ENCODE results near the gene KRT80.

Gene KRT80

DNA sequence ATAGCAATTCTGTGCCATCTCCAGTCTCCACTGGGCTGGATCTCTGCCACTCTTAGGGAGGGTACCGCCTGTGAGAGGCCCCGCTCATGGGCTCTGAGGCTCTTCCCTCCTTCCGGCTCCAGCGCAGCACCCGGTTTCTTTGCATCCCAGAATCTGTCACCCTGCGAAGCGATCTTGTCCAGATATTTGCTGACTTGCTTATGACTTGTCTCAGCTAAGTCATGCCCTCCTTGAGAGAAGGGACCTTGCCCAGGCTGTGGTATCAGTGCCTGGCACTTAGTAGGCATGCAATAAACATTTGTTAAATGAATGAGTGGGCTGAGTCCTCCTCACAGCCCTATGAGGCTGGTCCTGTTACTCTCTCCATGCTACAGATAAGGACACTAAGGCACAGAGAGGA, 13.4 kb downstream of the KRT80 start:
- no peak overlapping the region for H3K27ac ChIP-seq (ENCODE audit: low read length)
- no peaks in the 10 kb centered on the region for H3K27me3 ChIP-seq (ENCODE audit: control insufficient read depth, insufficient read depth, low read length)
- H3K4me3 ChIP-seq (ENCODE audit: low read length), result no peak overlapping the region
- no peaks in the 10 kb centered on the region for H3K36me3 ChIP-seq (ENCODE audit: control insufficient read depth, insufficient read depth, low read length)
- WGBS (ENCODE audit: insufficient coverage, insufficient read length), result no CpG with 5 or more reads among the region's 7 CpGs
- no peak for DNase-seq (ENCODE audit: low read depth, low spot score)
- peaks cover 5% of the 10 kb centered on the region for H3K4me1 ChIP-seq (ENCODE audit: control insufficient read depth, insufficient read depth, low read length)
- no peaks in the 10 kb centered on the region for H3K9me3 ChIP-seq (ENCODE audit: control insufficient read depth, insufficient read depth, low read length)

DNA sequence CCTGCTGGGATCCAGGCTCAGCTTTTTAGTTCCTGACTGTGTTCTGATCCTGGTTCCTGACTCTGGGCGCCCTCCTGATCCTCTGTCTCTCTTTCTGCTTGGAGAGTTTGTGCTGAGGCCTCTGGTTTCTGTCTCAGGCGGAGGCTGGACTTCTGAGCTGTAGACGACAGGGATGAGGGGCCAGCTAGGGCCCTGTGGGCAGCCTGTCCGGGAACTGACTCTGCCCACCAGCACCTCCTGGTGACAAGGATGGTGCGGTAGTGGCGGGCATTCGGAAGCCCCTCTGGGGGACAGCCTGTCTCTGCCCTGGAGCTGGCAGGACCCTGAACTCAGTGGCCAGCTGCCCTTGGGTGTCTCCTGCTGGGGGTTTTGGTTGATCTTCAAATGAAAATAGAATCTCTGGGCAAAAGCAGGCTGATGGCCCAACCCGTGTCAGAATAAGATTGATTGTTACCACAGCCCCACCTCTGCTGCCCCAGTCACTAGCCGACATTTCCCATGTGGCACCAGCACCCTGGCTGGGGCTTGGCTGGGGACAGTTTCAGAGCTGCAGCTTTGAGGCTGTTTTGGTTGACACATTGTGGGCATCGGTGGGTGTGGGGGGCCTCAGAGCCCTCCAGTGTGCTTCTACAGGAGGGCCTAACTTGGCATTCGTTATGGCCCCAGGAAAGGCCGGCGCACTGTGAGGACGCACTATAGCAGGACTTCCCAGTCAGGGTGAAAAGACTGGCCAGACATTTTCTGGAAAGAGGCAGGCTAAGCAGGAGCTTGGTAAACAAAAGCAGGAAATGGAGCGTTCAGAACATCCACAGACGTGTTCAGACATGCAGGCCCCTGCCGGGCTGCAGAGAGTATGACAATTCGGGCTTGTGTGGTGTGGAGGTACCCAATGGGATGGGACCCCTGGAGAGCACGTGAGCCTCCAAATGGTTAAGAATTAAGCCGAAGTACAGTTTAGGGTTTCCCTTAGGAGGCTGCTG, 16.2 kb downstream of the KRT80 start:
- no peaks in the 10 kb centered on the region; the same call in 1 of the 2 replicates for H3K4me1 ChIP-seq (ENCODE audit: control insufficient read depth, insufficient read depth, low read length)
- WGBS (ENCODE audit: insufficient coverage, insufficient read length), result no CpG with 5 or more reads among the region's 20 CpGs
- no peaks in the 10 kb centered on the region for H3K36me3 ChIP-seq (ENCODE audit: control insufficient read depth, insufficient read depth, low read length)
- H3K27ac ChIP-seq (ENCODE audit: low read length), result no peak overlapping the region
- H3K27me3 ChIP-seq (ENCODE audit: control insufficient read depth, insufficient read depth, low read length), result no peaks in the 10 kb centered on the region
- no peaks in the 10 kb centered on the region for H3K9me3 ChIP-seq (ENCODE audit: control insufficient read depth, insufficient read depth, low read length)
- DNase-seq (ENCODE audit: low read depth, low spot score), result no peak
- no peak overlapping the region for H3K4me3 ChIP-seq (ENCODE audit: low read length)

DNA sequence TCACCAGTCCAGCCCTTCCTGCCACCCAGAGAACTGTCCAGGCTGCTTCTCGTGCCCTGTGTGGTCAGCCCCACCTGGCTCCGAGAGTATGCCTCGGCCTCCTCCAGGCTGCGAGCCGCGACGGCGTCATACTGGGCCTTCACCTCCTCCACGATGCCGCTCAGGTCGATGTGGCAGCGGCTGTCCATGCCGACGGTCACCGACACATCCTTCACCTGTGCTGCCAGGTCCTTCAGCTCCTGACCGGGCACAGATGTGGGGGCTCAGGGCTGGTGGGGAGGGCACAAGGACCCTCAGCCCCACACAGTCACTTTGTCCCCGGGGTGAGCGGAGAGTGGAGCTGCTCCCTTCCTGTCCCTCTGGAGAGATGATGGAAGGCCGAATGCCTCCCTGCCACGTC, 18.3 kb downstream of the KRT80 start:
- no CpG with 5 or more reads among the region's 20 CpGs for WGBS (ENCODE audit: insufficient coverage, insufficient read length)
- H3K9me3 ChIP-seq (ENCODE audit: control insufficient read depth, insufficient read depth, low read length), result no peaks in the 10 kb centered on the region

DNA sequence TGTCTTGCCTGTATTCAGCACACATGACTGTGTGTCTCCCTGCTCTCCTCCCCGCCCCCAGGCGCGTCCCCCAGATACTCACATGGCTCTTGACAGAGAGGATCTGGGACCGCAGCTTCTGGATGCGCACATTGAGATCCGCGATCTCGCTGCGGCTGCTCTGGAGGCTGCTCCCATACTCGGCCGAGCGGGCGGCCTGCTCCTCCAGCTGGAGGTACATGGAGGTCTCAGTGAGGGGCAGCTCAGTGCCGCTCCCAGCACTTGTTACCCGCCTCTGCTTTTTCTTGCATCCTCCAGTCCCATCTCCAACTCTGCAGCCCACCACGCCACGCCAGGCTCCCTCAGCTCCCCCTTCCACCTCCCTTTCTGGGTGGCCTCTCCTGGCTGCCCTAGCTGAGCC, 18.9 kb downstream of the KRT80 start:
- no CpG with 5 or more reads among the region's 17 CpGs for WGBS (ENCODE audit: insufficient coverage, insufficient read length)
- H3K27me3 ChIP-seq (ENCODE audit: control insufficient read depth, insufficient read depth, low read length), result no peaks in the 10 kb centered on the region
- DNase-seq (ENCODE audit: low read depth, low spot score), result no peak
- H3K36me3 ChIP-seq (ENCODE audit: control insufficient read depth, insufficient read depth, low read length), result no peaks in the 10 kb centered on the region
- H3K4me1 ChIP-seq (ENCODE audit: control insufficient read depth, insufficient read depth, low read length), result no peaks in the 10 kb centered on the region
- H3K9me3 ChIP-seq (ENCODE audit: control insufficient read depth, insufficient read depth, low read length), result no peaks in the 10 kb centered on the region
- H3K4me3 ChIP-seq (ENCODE audit: low read length), result no peak overlapping the region
- no peak overlapping the region for H3K27ac ChIP-seq (ENCODE audit: low read length)

More for the DNA sequence above, 18.3 kb downstream of the KRT80 start:
- DNase-seq (ENCODE audit: low read depth, low spot score), result no peak
- Histone ChIP-seq H3K36me3 (ENCODE audit: control insufficient read depth, insufficient read depth, low read length) (no peaks in the 10 kb centered on the region), H3K4me1 (ENCODE audit: control insufficient read depth, insufficient read depth, low read length) (no peaks in the 10 kb centered on the region), H3K4me3 (ENCODE audit: low read length) (no peak overlapping the region), H3K27ac (ENCODE audit: low read length) (no peak overlapping the region), H3K27me3 (ENCODE audit: control insufficient read depth, insufficient read depth, low read length) (no peaks in the 10 kb centered on the region)

DNA sequence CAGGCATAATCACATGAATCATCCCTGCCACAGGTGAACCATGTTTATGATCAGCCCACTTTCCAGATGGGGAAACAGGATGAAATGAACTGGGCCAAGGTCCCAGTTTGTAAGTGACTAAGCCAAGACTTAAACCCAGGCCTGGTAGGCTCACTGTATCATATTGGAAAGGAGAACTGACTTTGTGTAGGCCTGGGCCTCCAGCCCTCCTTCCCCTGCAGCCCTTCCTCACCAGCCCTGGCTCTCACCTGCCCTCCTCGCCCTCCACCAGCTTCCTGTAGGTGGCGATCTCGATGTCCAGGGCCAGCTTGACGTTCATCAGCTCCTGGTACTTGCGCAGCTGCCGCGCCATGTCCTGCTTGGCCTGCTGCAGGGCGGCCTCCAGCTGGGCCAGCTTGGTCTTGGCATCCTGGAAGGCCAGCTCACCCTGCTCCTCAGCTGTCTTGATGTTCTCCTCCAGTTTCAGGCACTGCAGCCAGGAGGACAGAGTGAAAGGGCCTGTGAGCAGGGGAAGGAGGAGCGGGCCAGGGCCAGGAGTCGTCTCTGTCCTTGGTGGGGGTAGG, 19.8 kb downstream of the KRT80 start:
- H3K27me3 ChIP-seq (ENCODE audit: control insufficient read depth, insufficient read depth, low read length), result no peaks in the 10 kb centered on the region
- DNase-seq (ENCODE audit: low read depth, low spot score), result no peak
- H3K4me1 ChIP-seq (ENCODE audit: control insufficient read depth, insufficient read depth, low read length), result no peaks in the 10 kb centered on the region
- no CpG with 5 or more reads among the region's 10 CpGs for WGBS (ENCODE audit: insufficient coverage, insufficient read length)
- H3K27ac ChIP-seq (ENCODE audit: low read length), result no peak overlapping the region
- no peaks in the 10 kb centered on the region for H3K36me3 ChIP-seq (ENCODE audit: control insufficient read depth, insufficient read depth, low read length)
- no peaks in the 10 kb centered on the region for H3K9me3 ChIP-seq (ENCODE audit: control insufficient read depth, insufficient read depth, low read length)
- no peak overlapping the region for H3K4me3 ChIP-seq (ENCODE audit: low read length)

DNA sequence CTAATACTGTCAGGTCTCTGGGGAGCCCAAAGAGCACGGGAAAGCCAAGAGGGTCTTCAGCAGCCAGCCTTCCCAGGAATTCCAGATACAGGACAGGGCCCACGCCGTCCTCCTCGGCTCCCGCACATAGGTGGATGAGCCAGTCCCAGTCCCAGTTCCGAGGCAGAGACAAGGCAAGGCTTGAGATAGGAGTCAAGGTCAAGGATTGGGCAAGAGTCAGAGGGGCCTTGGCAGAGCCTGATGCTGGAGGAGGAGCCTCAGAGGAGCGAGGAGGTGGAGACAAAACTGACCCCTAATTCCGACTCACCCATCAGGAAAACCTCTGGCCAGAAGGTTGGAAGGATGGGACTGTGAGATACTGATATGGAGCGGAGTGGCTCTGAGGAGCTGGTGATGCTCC, 21.0 kb downstream of the KRT80 start:
- WGBS (ENCODE audit: insufficient coverage, insufficient read length), result no CpG with 5 or more reads among the region's 9 CpGs
- Histone ChIP-seq H3K4me1 (ENCODE audit: control insufficient read depth, insufficient read depth, low read length) (no peaks in the 10 kb centered on the region), H3K27ac (ENCODE audit: low read length) (no peak overlapping the region), H3K4me3 (ENCODE audit: low read length) (no peak overlapping the region), H3K27me3 (ENCODE audit: control insufficient read depth, insufficient read depth, low read length) (no peaks in the 10 kb centered on the region), H3K9me3 (ENCODE audit: control insufficient read depth, insufficient read depth, low read length) (no peaks in the 10 kb centered on the region), H3K36me3 (ENCODE audit: control insufficient read depth, insufficient read depth, low read length) (no peaks in the 10 kb centered on the region)
- no peak for DNase-seq (ENCODE audit: low read depth, low spot score)

DNA sequence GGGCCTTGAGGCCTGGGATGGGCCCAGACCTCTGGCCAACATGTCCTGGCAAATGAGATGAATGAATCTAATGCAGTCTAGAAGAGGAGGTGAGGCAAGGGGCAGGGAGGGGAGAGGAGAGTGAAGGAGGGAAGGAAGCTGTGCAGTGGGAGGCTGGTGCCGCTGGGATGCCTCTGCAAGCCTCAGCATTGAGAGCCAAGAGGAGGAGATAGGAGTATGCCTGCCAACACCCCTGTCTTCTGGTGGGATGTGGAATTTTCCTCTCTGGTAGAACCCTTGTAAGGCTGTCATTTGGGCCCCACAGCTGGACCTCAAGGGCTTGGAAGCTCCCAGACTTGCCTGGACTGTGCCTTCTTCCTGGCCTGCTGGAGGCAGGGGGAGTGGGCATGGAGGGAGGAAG, 21.9 kb downstream of the KRT80 start:
- Histone ChIP-seq H3K27me3 (ENCODE audit: control insufficient read depth, insufficient read depth, low read length) (no peaks in the 10 kb centered on the region), H3K9me3 (ENCODE audit: control insufficient read depth, insufficient read depth, low read length) (no peaks in the 10 kb centered on the region), H3K27ac (ENCODE audit: low read length) (no peak overlapping the region), H3K4me3 (ENCODE audit: low read length) (no peak overlapping the region), H3K36me3 (ENCODE audit: control insufficient read depth, insufficient read depth, low read length) (no peaks in the 10 kb centered on the region), H3K4me1 (ENCODE audit: control insufficient read depth, insufficient read depth, low read length) (no peaks in the 10 kb centered on the region; the same call in 1 of the 2 replicates)
- WGBS (ENCODE audit: insufficient coverage, insufficient read length), result no CpG with 5 or more reads among the region's 1 CpG
- no peak for DNase-seq (ENCODE audit: low read depth, low spot score)

DNA sequence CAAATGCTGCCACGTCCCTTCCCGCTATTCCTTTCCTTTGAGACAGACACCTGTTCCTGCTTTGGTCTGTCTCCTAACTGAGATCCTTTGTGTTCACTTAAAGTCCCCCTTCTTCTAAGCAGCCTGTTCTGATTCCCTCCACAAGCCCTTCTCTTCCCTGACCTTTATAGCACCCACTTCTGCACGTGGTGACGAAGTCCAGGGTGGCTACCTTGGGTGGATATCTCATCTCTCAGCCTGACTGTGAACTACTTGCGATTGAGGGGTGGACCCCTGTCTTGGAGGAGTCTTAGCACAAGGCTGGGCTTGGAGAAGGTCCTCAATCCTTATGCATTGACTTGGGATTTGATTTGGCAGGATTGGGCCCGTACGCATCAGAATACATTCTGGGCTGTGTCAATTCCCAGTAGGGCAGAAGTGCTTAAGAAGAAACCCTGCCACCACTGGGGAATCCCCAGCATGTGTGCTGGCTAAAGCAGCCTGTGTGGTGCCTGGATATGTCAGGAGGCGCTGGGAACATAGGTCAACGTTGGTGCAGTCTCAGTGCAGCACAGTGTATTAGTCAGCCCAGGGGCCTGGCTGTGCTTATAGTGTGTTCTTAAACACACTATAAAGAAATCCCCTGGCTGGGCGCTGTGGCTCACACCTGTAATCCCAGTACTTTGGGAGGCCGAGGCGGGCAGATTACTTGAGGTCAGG, 23.6 kb downstream of the KRT80 start:
- Histone ChIP-seq H3K4me1 (ENCODE audit: control insufficient read depth, insufficient read depth, low read length) (peaks cover 3% of the 10 kb centered on the region; the same call in 1 of the 2 replicates), H3K36me3 (ENCODE audit: control insufficient read depth, insufficient read depth, low read length) (no peaks in the 10 kb centered on the region), H3K9me3 (ENCODE audit: control insufficient read depth, insufficient read depth, low read length) (no peaks in the 10 kb centered on the region), H3K27ac (ENCODE audit: low read length) (no peak overlapping the region), H3K27me3 (ENCODE audit: control insufficient read depth, insufficient read depth, low read length) (no peaks in the 10 kb centered on the region), H3K4me3 (ENCODE audit: low read length) (no peak overlapping the region)
- no peak for DNase-seq (ENCODE audit: low read depth, low spot score)
- no CpG with 5 or more reads among the region's 12 CpGs for WGBS (ENCODE audit: insufficient coverage, insufficient read length)

DNA sequence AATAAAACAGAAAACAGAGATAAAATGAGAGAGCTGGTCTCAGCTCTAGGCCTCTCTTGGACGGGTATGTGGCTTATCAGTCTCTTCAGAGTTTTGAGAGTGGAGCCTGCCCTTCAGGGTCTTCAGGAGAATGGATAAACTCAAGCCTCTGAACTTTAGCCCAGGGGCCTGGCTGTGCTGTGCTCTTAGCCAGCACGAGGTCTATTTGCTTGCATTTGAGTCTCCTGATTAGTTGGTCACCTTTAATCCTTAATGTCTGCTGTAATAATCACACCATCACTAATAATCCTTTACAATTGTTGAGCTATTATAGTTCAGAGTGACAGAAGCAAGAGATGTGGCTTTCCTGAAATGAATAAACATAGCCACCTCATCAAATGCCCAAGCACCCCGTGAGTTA, 24.3 kb downstream of the KRT80 start:
- Histone ChIP-seq H3K27me3 (ENCODE audit: control insufficient read depth, insufficient read depth, low read length) (no peaks in the 10 kb centered on the region), H3K36me3 (ENCODE audit: control insufficient read depth, insufficient read depth, low read length) (no peaks in the 10 kb centered on the region), H3K4me1 (ENCODE audit: control insufficient read depth, insufficient read depth, low read length) (peaks cover 3% of the 10 kb centered on the region; the same call in 1 of the 2 replicates), H3K4me3 (ENCODE audit: low read length) (no peak overlapping the region), H3K9me3 (ENCODE audit: control insufficient read depth, insufficient read depth, low read length) (no peaks in the 10 kb centered on the region), H3K27ac (ENCODE audit: low read length) (no peak overlapping the region)
- DNase-seq (ENCODE audit: low read depth, low spot score), result no peak
- WGBS (ENCODE audit: insufficient coverage, insufficient read length), result no CpG with 5 or more reads among the region's 3 CpGs

DNA sequence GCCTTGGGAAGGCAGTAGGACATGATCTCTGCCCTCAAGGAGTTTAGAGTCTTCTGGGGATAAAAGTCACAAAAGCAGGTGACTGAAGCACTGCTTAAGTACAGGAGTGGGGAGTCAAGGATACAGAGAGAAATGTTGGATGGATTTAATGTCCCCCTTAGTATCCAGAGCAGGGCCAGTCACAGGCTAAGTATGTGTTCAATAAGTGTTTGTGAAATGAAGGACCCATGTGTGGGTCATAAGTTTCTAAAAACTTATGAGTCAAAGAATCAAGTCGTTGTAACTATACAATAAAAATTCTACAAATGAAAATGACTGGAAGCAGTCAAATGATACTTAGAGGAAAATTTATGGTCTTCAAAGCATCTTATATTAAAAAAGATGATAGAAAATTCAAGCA, 25.1 kb downstream of the KRT80 start:
- Histone ChIP-seq H3K36me3 (ENCODE audit: control insufficient read depth, insufficient read depth, low read length) (no peaks in the 10 kb centered on the region), H3K4me1 (ENCODE audit: control insufficient read depth, insufficient read depth, low read length) (peaks cover 3% of the 10 kb centered on the region; the same call in 1 of the 2 replicates), H3K27me3 (ENCODE audit: control insufficient read depth, insufficient read depth, low read length) (no peaks in the 10 kb centered on the region), H3K4me3 (ENCODE audit: low read length) (no peak overlapping the region), H3K27ac (ENCODE audit: low read length) (no peak overlapping the region), H3K9me3 (ENCODE audit: control insufficient read depth, insufficient read depth, low read length) (no peaks in the 10 kb centered on the region)
- no CpG with 5 or more reads among the region's 1 CpG for WGBS (ENCODE audit: insufficient coverage, insufficient read length)
- no peak for DNase-seq (ENCODE audit: low read depth, low spot score)

All from iPS DF 6.9 (cell line).